Measurements from ENCODE around the gene EIF2D. TPM values are rescaled to one million over a fixed set of nuclear protein-coding genes. Genes with fewer than 3 reads are reported as not detected.

The EIF2D gene
- total RNA-seq, 1 donor from 2014 or later = 49.6 TPM

DNA sequence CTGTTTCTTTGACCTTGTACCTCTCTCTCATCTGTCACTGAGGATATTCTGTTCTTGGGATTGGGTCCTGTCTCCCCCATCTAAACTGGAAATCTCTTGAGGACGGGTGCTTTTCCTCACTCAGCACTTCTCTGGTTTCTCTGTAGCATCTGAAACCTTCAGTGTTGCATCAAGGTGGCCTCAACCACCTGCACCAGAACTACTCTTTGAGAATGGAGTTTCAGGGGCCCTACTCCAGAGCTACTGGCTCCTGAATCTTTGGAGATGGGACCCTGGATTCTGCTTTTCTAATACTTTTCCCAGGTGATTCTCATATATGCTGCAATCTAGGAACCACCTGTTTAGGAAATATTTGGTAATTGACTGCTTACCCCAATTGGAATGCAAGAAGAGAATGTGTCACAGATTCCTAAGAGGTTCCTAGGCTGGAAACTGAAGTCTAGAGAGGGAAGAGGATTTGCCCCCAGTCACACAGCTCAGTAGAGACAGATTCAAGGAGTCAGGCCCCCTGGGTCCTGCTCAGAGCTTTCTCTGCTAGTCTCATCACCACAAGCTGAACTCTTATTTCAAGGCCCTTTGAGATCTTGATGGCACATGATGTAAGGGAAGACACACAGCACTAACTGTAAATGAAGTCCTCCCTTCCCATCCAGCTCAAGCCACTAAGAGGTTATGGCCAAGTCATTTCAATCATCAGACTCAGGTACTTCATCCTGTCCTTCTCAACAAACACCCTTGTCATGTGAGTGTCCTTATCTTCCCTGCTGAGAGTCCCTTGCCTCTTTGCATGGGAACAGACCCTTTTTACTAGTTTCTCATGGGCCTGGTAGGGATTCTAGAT lies 48.7 kb downstream of the EIF2D start:
- H3K4me3 Mint-ChIP-seq = no peak overlapping the region
- peaks cover 16% of the 10 kb centered on the region for H3K4me1 Mint-ChIP-seq
- H3K9me3 Mint-ChIP-seq = no peaks in the 10 kb centered on the region
- H3K27ac Mint-ChIP-seq = no peak overlapping the region
- TF ChIP-seq, protein P1, sequence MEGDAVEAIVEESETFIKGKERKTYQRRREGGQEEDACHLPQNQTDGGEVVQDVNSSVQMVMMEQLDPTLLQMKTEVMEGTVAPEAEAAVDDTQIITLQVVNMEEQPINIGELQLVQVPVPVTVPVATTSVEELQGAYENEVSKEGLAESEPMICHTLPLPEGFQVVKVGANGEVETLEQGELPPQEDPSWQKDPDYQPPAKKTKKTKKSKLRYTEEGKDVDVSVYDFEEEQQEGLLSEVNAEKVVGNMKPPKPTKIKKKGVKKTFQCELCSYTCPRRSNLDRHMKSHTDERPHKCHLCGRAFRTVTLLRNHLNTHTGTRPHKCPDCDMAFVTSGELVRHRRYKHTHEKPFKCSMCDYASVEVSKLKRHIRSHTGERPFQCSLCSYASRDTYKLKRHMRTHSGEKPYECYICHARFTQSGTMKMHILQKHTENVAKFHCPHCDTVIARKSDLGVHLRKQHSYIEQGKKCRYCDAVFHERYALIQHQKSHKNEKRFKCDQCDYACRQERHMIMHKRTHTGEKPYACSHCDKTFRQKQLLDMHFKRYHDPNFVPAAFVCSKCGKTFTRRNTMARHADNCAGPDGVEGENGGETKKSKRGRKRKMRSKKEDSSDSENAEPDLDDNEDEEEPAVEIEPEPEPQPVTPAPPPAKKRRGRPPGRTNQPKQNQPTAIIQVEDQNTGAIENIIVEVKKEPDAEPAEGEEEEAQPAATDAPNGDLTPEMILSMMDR (IDR thresholded peaks at IDR 0.05; ENCODE audit: unreplicated experiment) = no peak
- no peaks in the 10 kb centered on the region for H3K36me3 Mint-ChIP-seq
- DNase-seq (ENCODE audit: low spot score in 2 of 2, unreplicated experiment in 2 of 2) = no peak
- peaks cover 16% of the 10 kb centered on the region for H3K27me3 Mint-ChIP-seq (ENCODE audit: low read depth)

DNA sequence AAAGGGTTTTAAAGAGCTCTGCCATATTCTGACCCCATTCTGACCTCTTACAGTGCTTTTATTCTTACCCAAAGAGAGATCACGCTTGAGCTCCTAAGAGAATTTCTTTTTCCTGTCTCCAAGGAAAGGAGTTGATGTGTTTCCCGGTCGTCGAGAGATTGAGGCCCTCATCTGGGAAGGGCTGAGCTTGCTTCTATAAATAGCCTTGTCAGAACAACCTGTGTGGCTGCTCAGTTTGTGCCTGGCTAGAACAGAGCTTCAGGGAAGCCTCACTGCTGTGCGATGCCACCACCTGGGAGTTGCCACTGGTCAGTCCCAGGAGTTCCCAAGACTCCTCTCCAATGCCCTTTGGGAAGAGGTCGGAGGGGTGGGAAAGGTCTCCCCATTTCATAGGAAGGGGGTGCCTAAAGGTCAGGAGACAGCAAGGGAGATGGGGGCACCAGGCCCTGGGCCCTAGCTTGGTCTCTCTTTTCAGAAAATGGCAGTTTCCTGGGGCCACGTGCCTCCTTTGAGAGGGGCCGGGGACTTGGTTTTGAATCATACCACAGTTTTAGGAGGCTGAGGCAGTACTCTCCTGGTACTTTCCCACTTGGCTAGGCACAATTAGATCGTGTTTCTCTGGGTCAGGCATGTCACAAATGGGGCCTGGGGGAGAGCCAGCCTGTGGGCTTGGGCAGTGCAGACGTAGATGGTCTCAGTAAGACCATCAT lies 52.1 kb downstream of the EIF2D start:
- DNase-seq (ENCODE audit: low spot score in 2 of 2, unreplicated experiment in 2 of 2) = no peak
- Mint-ChIP-seq H3K36me3 (no peaks in the 10 kb centered on the region), H3K4me3 (peak overlapping the region; percentile 17)

DNA sequence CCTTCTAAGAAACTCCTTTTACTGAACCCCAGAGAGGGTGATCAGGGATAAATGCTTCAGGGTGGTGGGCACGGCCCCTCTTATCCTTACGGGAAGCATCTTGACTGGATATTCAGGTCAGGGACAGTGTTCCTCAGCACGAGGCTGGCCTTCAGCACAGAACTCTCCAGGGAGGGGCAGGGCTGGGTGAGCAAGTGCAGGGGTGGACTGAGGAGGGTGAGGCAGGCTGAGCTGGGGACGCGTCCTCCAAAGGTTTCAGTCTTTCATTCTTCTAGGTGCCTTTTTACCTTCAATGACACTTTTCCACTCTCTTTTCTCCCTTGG lies 52.6 kb downstream of the EIF2D start:
- Mint-ChIP-seq H3K27ac (peak overlapping the region; percentile 84), H3K9me3 (no peaks in the 10 kb centered on the region)

More for the DNA sequence above, 52.1 kb downstream of the EIF2D start:
- Mint-ChIP-seq H3K27me3 (ENCODE audit: low read depth) (peaks cover 20% of the 10 kb centered on the region), H3K9me3 (no peaks in the 10 kb centered on the region), H3K27ac (peak overlapping the region; percentile 84), H3K4me1 (peaks cover 43% of the 10 kb centered on the region)
- TF ChIP-seq, protein P1 (IDR thresholded peaks at IDR 0.05; ENCODE audit: unreplicated experiment) = no peak

DNA sequence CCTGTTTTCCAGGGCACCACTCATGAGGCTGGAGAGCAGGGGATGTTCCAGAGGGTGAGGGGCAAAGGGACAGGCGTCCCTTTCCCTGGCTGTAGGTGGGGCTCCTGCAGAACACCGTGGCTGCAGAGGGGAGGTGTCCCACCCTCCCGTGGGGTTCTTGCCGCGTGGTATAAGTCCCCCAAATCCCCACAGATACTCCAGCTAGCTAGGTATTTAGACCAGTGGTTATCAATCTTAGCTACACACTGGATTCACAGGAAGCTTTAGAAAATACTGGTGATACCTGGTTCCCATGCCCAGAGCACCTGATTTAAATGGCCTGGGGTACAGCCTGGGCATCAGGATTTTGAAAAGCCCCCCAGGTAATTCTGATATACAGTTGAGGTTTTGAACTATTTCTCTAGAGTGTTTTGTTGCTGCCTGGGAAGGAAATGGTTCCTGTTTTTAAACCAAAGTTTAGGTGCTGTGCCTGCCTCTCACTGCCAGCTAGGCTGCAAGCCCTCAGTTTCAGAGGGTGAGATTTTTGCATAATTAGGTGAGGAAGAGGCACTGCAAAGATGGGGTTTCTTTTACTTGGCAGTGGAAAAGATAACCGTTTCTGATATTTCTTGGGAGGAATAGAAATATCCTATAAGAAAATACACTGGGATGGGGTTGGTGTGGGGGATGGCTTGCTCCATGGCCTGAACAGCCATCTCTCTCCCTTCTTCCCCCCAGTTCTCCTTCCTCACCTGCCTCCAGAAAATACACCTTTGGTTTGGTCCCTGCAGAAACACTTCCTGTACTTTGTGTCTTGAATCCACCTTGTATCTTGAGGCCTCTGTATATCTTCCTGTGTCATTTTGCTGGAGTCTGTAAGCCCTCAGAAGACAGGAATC lies 53.2 kb downstream of the EIF2D start:
- H3K4me3 Mint-ChIP-seq = no peak overlapping the region
- H3K36me3 Mint-ChIP-seq = no peaks in the 10 kb centered on the region
- no peaks in the 10 kb centered on the region for H3K9me3 Mint-ChIP-seq
- no peak for DNase-seq (ENCODE audit: low spot score in 2 of 2, unreplicated experiment in 2 of 2)
- peaks cover 47% of the 10 kb centered on the region for H3K4me1 Mint-ChIP-seq
- H3K27ac Mint-ChIP-seq = peak overlapping the region; percentile 84
- TF ChIP-seq, protein P1 (IDR thresholded peaks at IDR 0.05; ENCODE audit: unreplicated experiment) = no peak
- peaks cover 16% of the 10 kb centered on the region for H3K27me3 Mint-ChIP-seq (ENCODE audit: low read depth)

More for the DNA sequence above, 52.6 kb downstream of the EIF2D start:
- TF ChIP-seq, protein P1 (IDR thresholded peaks at IDR 0.05; ENCODE audit: unreplicated experiment) = no peak
- Mint-ChIP-seq H3K36me3 (no peaks in the 10 kb centered on the region), H3K27me3 (ENCODE audit: low read depth) (peaks cover 16% of the 10 kb centered on the region), H3K4me3 (peak overlapping the region; percentile 17), H3K4me1 (peaks cover 47% of the 10 kb centered on the region)
- no peak for DNase-seq (ENCODE audit: low spot score in 2 of 2, unreplicated experiment in 2 of 2)

DNA sequence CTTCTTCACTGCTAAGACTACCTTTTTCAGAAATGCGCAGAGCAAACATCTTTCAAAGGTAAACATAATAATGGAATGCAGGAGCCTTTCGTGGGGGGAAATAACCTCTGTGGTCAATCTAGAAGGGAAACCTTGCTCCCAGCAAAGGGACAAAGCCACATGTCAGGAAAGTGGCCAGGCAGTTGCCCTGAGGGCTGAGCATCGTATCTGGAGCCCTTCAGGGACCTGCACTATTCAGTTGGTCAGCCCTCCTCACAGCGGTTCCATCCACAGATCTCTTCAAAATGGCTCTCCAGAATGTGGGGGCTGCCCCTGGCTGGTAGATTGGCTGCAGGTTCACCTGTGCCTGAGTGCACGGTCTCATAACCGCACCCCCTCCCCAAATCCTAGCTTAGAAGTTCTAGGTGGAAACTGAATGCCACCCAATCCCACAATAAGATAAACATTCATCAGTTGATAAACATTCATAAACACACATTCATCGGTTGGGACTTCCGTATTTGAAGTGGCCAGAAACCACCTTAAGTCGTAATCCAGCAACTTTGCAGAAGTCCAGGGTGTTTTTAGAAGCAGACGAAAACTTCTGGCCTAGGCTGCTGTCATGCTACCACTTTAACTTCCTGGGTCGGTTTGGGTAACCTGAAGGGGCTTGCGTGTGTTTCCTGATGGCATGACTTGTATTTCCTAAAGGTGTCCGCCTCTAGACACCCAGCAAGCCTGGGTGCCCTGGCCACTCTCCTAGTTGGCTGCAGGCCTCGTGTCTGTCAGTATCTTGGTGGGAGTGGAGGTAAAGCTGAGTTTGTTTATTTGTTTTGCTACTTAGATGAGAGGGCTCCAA lies 54.4 kb downstream of the EIF2D start:
- H3K9me3 Mint-ChIP-seq = no peaks in the 10 kb centered on the region
- DNase-seq (ENCODE audit: low spot score in 2 of 2, unreplicated experiment in 2 of 2) = no peak
- no peaks in the 10 kb centered on the region for H3K36me3 Mint-ChIP-seq
- H3K27ac Mint-ChIP-seq = no peak overlapping the region
- H3K4me1 Mint-ChIP-seq = peaks cover 47% of the 10 kb centered on the region
- TF ChIP-seq, protein P1 (IDR thresholded peaks at IDR 0.05; ENCODE audit: unreplicated experiment) = no peak
- peaks cover 22% of the 10 kb centered on the region for H3K27me3 Mint-ChIP-seq (ENCODE audit: low read depth)
- H3K4me3 Mint-ChIP-seq = peak overlapping the region; percentile 66
